Esophagus squamous epithelium (tissue), 5 donors: Measurements from ENCODE around the gene EMB. TPM values are rescaled to one million over a fixed set of nuclear protein-coding genes. Genes with fewer than 3 reads are reported as not detected.
A peak's percentile ranks its signal among the peaks of the same experiment; 100 is the strongest.
"Not testable (repeated sequence)": the region's sequence is repeated elsewhere in the genome, so short reads cannot be mapped to it uniquely, and the experiment has no call there.

Experiments used
- DNase-seq: peaks from one replicate; lab custom pipeline; 2025; lab: John Stamatoyannopoulos, UW
- H3K27ac ChIP-seq, 4 donors: fragments of 200-600 bp; sonication (generic); one replicate each; pipeline ENCODE4 v1.5.1; 2016 to 2019; ENCODE audit warnings: mild to moderate bottlenecking in 1 of 4
- H3K27me3 ChIP-seq, 4 donors: fragments of 200-600 bp; sonication (generic); 1 replicate in 3 of 4; 2 replicates in 1 of 4; pipeline versions ENCODE4 v1.5.1 to v1.6.0; 2017 to 2021; ENCODE audit warnings: antibody characterized with exemption in 1 of 4
- H3K36me3 ChIP-seq, 3 donors: fragments of 200-600 bp; sonication (generic); one replicate each; pipeline ENCODE4 v1.5.1; 2016 to 2019
- H3K4me1 ChIP-seq, 3 donors: fragments of 200-600 bp; sonication (generic); one replicate each; pipeline ENCODE4 v1.5.1; 2017 to 2019
- H3K4me3 ChIP-seq, 4 donors: fragments of 200-600 bp; sonication (generic); 1 replicate in 3 of 4; 2 replicates in 1 of 4; pipeline ENCODE4 v1.5.1; 2016 to 2019; ENCODE audit warnings: mild to moderate bottlenecking in 2 of 4, moderate library complexity in 1 of 4
- H3K9me3 ChIP-seq, 3 donors: fragments of 200-600 bp; sonication (generic); one replicate each; pipeline ENCODE4 v1.5.1; 2016 to 2019
- CTCF ChIP-seq, 6 experiments: fragments of 450-650 bp in 4 of 6; fragments of 200-600 bp in 2 of 6; sonication (generic) in 2 of 6; IDR thresholded peaks; one replicate each; pipeline ENCODE4 v1.5.1; 2016 to 2019; ENCODE audit warnings: antibody characterized with exemption in 6 of 6, mild to moderate bottlenecking in 4 of 6, moderate library complexity in 4 of 6
- POLR2A ChIP-seq, 4 donors: fragments of 450-650 bp; IDR thresholded peaks; one replicate each; pipeline ENCODE4 v1.6.1; 2017; ENCODE audit warnings: antibody characterized with exemption in 4 of 4, mild to moderate bottlenecking in 4 of 4, moderate library complexity in 3 of 4
- WGBS, 2 donors: methylation state at CpG; one replicate each; pipeline ENCODE4 v1.1.5; 2018; 5-methylcytosine and 5-hydroxymethylcytosine counted together
- intact Hi-C: fragments of 100-400 bp; cut with DNase I; formaldehyde crosslinking; loops from one replicate; pipeline ENCODE4 v1.15.0; 2022
- total RNA-seq, 4 donors: library from RNA; depleted of rRNA; stranded (reverse); fragments of >200 nt; gene quantifications; one replicate each; pipeline ENCODE4 v1.1.0, GENCODE V29; 2016
- donor health status: DM: yes; HTN: yes; CAD: no.

The EMB gene
- total RNA-seq, 4 donors from 2014 or later = 2.2 to 16.4 (median 9.4) TPM

- intact Hi-C loops, H3K9me3 ChIP-seq, H3K27me3 ChIP-seq, H3K27ac ChIP-seq, H3K4me3 ChIP-seq, DNase-seq, H3K4me1 ChIP-seq, H3K36me3 ChIP-seq: not testable (repeated sequence)
- WGBS, 2 donors = 58 to 74% methylated on average over 2 of the region's 2 CpGs
Measured at GRCh38 chr5:50384381-50384780, 56.7 kb downstream of the EMB start.

- WGBS, 2 donors = 89 to 93% methylated on average over 3 of the region's 11 CpGs
Measured at GRCh38 chr5:50376696-50377095, 64.4 kb downstream of the EMB start.

GRCh38 chr5:50369287-50370033, 71.6 kb downstream of the EMB start:
- H3K9me3 ChIP-seq = peaks cover 0 to 13% (median 6%) of the 10 kb centered on the region in 3 donors
- H3K4me3 ChIP-seq, intact Hi-C loops, H3K27me3 ChIP-seq, H3K4me1 ChIP-seq, DNase-seq, H3K36me3 ChIP-seq, H3K27ac ChIP-seq: not testable (repeated sequence)
- 100% methylated on average over 1 of the region's 16 CpGs; no CpG with 5 or more reads in 1 of the 2 donors for WGBS, 2 donors

More at GRCh38 chr5:50376696-50377095, 64.4 kb downstream of the EMB start:
- H3K4me1 ChIP-seq, intact Hi-C loops, H3K27me3 ChIP-seq, H3K4me3 ChIP-seq, DNase-seq, H3K27ac ChIP-seq, H3K36me3 ChIP-seq, H3K9me3 ChIP-seq: not testable (repeated sequence)

GRCh38 chr5:50365426-50366251, 75.4 kb downstream of the EMB start:
- no peaks in the 10 kb centered on the region for H3K36me3 ChIP-seq
- no peak overlapping the region for H3K4me3 ChIP-seq
- no peaks in the 10 kb centered on the region for H3K27me3 ChIP-seq
- peaks cover 0 to 13% (median 6%) of the 10 kb centered on the region in 3 donors for H3K9me3 ChIP-seq
- intact Hi-C loops = no loop called here
- no peaks in the 10 kb centered on the region for H3K4me1 ChIP-seq
- DNase-seq = no peak
- TF ChIP-seq CTCF (IDR thresholded peaks at IDR 0.05) (no peak), POLR2A (IDR thresholded peaks at IDR 0.05) (no peak)
- peak overlapping the region in 1 of 4 donors; percentile 9 for H3K27ac ChIP-seq
- 49 to 57% methylated on average over 7 to 8 of the region's 8 CpGs for WGBS, 2 donors

GRCh38 chr5:50364535-50365309, 76.4 kb downstream of the EMB start:
- H3K4me1 ChIP-seq, DNase-seq, H3K27ac ChIP-seq, H3K36me3 ChIP-seq, intact Hi-C loops, H3K27me3 ChIP-seq, H3K4me3 ChIP-seq: not testable (repeated sequence)
- H3K9me3 ChIP-seq = peaks cover 0 to 13% (median 6%) of the 10 kb centered on the region in 3 donors
- WGBS, 2 donors = 79 to 81% methylated on average over 6 of the region's 6 CpGs

GRCh38 chr5:50359187-50359586, 81.9 kb downstream of the EMB start:
- Histone ChIP-seq H3K4me3 (no peak overlapping the region), H3K4me1 (no peaks in the 10 kb centered on the region), H3K27ac (no peak overlapping the region), H3K36me3 (no peaks in the 10 kb centered on the region), H3K9me3 (no peaks in the 10 kb centered on the region), H3K27me3 (no peaks in the 10 kb centered on the region)
- DNase-seq = no peak
- intact Hi-C loops = no loop called here
- TF ChIP-seq CTCF (IDR thresholded peaks at IDR 0.05) (no peak), POLR2A (IDR thresholded peaks at IDR 0.05) (no peak)
